Measurements from ENCODE around the gene PCDHGA6.

GRCh38 chr5:141360685-141361084 is 13.0 kb upstream of the PCDHGA6 start:
- TF ChIP-seq POLR2A (IDR thresholded peaks at IDR 0.05; ENCODE audit: borderline replicate concordance, extremely low read depth, insufficient read depth, insufficient read length): no peak
- no peak for TF ChIP-seq EZH2phosphoT487 (IDR thresholded peaks at IDR 0.05; ENCODE audit: borderline replicate concordance)
- no peak for TF ChIP-seq MAX (IDR thresholded peaks at IDR 0.05)
